ENCODE results near the gene CA6.
"Not testable (repeated sequence)": the region's sequence is repeated elsewhere in the genome, so short reads cannot be mapped to it uniquely, and the experiment has no call there.

CA6 gene

GRCh38 chr1:9004700-9005394, 59.2 kb downstream of the CA6 start:
- DNase-seq (peak; percentile 92), ATAC-seq (peak; percentile 83)

- DNase-seq (no peak), ATAC-seq (no peak)
Observed at GRCh38 chr1:9005395-9005708, 59.7 kb downstream of the CA6 start.

GRCh38 chr1:9006956-9007615, 61.4 kb downstream of the CA6 start:
- ATAC-seq, result no peak
- no peak for DNase-seq

- ATAC-seq, result no peak
- DNase-seq, result no peak
Observed at GRCh38 chr1:9008236-9008635, 62.6 kb downstream of the CA6 start.

DNA sequence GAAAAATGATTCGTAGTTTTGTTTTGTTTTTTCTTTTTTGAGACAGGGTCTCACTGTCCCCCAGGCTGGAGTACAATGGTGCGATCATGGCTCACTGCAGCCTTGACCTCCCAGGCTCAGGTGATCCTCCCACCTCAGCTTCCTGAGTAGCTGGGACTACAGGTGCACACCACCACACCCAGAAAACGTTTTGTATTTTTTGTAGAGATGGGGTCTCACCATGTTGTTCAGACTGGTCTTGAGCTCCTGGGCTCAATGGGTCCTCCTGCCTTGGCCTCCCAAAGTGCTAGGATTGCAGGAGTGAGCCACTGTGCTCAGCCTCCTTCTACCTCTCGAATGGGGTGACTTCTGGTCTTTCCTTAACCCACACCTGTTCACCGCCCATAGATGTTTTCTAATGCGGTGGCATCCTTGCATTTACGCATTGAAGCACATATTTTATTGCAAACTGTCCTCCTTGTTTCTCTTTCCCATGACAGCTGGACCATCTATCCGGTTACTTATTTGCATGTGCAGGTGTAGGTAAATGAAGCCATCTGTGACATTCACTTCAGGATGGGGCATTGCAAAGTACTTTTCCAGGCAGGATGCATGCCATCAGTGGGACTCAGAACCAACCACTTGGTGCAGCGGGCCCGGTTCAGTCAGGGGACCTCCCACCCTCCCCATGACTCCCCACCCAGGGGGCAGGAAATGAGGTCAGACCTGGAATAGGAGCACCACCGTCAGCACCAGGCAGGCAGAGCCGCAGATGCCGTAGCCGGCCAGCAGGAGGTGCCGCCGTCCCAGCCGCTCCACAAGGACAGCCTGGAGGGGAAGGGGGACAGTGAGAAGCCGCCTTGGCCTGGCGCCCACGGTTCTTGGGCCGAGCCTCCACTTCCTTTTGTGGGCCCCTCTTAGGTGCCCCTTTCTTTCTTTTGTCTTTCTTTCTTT, 64.0 kb downstream of the CA6 start:
- ATAC-seq (peak; percentile 51), DNase-seq (peak; percentile 59)

DNA sequence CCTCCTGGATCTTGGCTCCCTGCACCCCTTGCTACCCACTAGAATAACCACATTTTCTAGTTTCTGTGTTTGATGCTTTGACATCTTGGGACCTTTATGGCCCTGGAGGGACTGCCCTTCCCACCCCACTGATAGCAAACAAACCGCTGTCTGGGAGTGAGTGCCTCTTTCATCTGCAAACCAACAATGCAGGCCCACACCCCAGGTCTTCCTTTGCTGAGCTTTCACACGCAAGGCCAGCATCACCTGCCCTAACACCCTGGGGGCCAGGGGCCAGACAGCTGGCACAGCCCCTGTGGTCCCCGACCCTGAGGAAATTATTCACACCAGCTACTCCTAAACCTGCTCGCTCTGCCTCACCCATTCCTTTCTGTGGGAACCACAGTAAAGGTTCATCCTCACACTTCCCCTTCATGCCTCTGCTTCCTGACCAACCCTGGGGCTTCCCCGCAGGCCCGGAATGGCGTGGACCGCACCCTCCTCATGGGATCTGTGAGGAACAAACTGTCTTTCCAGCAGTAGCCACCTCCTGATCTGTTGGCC, 65.2 kb downstream of the CA6 start:
- DNase-seq, result no peak
- ATAC-seq, result no peak

GRCh38 chr1:9013819-9014218, 68.2 kb downstream of the CA6 start:
- ATAC-seq, result no peak

GRCh38 chr1:9014475-9015375, 69.1 kb downstream of the CA6 start:
- ATAC-seq (no peak), DNase-seq (no peak)

More at GRCh38 chr1:9013819-9014218, 68.2 kb downstream of the CA6 start:
- DNase-seq, result no peak

DNA sequence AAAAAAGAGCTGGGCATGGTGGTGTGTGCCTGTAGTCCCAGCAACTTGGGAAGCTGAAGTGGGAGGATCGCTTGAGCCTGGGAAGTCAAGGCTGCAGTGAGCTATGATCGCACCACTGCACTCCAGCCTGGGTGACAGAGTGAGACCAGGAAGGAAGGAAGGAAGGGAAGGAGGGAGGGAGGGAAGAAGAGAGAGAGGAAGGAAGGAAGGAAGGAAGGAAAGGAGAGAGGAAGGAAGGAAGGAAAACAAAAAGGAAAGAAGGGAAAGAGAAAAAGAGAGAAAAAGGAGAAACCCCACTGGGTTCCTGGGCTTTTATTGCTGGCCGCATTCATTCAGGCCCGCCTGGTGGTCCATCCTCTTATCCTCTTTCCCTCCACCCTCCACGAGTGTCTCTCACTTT, 70.8 kb downstream of the CA6 start:
- ATAC-seq (no peak), DNase-seq (no peak)

DNA sequence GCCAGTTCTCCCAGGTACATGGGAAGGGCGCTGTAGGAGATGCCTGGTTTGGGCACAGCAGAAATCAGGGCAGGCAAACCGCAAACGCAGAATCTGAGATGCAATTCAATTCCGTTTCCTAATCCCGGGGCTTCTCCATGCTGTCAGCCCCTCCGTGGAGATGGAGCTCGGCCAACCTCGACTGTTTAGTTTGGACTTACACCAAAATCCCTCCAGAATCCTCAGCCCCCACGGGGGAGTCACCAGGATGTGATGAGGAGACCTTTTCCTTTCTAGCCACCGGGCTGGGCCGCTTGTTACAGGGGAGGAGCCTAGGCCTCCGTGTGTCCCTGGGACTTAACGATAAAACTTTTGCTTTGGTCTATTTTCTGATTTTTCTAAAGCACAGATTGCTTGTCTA, 72.7 kb downstream of the CA6 start:
- DNase-seq (no peak), ATAC-seq (no peak)

GRCh38 chr1:9019896-9020295, 74.2 kb downstream of the CA6 start:
- ATAC-seq (no peak), DNase-seq (no peak)

GRCh38 chr1:9020305-9020704, 74.6 kb downstream of the CA6 start:
- DNase-seq, result no peak
- ATAC-seq, result no peak

DNA sequence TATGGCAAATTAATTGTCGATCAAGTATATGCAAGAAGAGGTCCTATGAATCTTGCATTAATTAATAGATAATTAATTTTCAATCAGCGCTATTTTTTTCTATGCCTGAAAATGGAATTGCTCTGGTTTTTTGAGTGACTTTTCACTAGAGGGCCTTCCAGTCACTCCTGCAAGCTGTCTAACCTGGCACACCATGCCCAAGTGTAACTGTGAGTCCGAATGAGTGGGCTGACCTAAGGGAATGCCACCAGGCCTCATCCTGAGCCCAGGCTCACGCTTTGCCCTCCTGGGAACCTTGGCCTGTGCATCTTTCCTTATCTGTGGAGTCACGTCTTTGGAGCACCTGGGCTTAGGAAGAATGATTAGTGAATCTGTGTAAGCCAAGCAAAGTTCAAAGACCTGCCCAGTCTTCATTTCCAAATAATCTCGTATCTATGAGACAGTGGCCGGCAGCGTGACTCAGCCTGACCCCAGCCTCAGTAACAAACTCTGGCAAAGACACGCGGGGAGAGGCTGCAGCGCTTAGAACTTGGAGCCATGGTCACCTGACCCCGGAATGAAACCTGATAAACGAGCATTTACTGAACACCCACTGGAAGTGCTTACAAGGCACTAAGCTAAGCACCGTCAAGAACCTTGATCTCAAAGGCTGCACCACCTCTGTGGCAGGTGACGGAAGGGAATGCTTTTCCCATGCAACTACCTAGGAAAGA, 76.5 kb downstream of the CA6 start:
- not testable (repeated sequence) for DNase-seq, ATAC-seq

GRCh38 chr1:9022773-9023172, 77.1 kb downstream of the CA6 start:
- no peak for ATAC-seq
- no peak for DNase-seq

Measured in stimulated activated naive CD8-positive, alpha-beta T cell treated with anti-CD3 and anti-CD28 coated beads, Interleukin-15, Interleukin-2, amounts not matched to agents 100 U/mL and 50 U/mL, for 24 hours (primary cell).